GM12891 (cell line): Measurements from ENCODE around the gene POU2F3.
"Not testable (repeated sequence)": the region's sequence is repeated elsewhere in the genome, so short reads cannot be mapped to it uniquely, and the experiment has no call there.

ENCODE experiments used
- DNase-seq: peaks from one replicate; pipeline ENCODE4 v3.0.0; 2011; ENCODE audit warnings: low spot score; ENCODE audit not compliant: insufficient read length
- FAIRE-seq: peaks from 2 replicates; lab custom pipeline; 2011; peaks lifted over from hg19 to GRCh38; lab: Jason Lieb, UNC
- PAX5 ChIP-seq: IDR thresholded peaks from 2 replicates; pipeline ENCODE4 v1.6.1; 2011; ENCODE audit warnings: low read length, moderate library complexity, mild to moderate bottlenecking; ENCODE audit not compliant: insufficient read depth, severe bottlenecking
- POLR2A ChIP-seq: IDR thresholded peaks from 2 replicates; pipeline ENCODE4 v1.6.1; 2011; ENCODE audit warnings: low read depth, low read length, control low read depth
- POLR2AphosphoS5 ChIP-seq: IDR thresholded peaks from 2 replicates; pipeline ENCODE4 v1.6.1; 2011; ENCODE audit warnings: low read depth, low read length, control low read depth
- POU2F2 ChIP-seq: IDR thresholded peaks from 2 replicates; pipeline ENCODE4 v1.6.1; 2011; ENCODE audit warnings: low read depth, mild to moderate bottlenecking, control low read depth, low read length, moderate library complexity
- SPI1 ChIP-seq: IDR thresholded peaks from 2 replicates; pipeline ENCODE4 v1.6.1; 2011; ENCODE audit warnings: low read depth, low read length, control low read depth
- TAF1 ChIP-seq: IDR thresholded peaks from 2 replicates; pipeline ENCODE4 v1.6.1; 2011; ENCODE audit warnings: low read depth, low read length, control low read depth

POU2F3 gene

DNA sequence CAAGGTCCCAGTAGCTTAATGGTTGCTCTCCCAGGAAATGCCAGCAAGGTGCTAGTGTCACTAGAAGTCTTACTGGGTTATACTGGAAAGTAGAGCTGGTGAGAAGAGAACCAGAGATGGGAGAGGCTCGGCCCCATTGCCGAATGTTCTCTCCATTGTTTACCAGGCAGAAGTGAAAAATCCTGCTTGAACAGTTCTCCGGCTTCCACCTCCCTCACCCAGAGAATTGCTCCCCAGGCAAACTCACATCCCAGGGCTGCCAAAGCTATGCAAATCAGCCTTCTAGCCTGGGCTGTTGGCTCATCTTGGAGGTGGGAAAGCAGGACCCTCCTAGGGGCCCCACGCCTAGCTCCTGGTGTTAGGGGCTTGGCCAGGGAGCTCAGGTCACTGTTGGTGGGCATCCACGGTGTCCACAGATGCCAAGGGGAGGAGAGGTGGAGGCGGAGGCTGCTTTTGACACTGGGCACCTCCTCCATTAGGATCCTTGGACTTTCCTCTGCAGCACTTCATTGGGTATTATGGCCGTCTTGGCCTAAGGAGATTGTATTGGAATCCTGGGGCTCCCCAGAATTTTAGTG lies 20.1 kb downstream of the POU2F3 start:
- no peak for FAIRE-seq

DNA sequence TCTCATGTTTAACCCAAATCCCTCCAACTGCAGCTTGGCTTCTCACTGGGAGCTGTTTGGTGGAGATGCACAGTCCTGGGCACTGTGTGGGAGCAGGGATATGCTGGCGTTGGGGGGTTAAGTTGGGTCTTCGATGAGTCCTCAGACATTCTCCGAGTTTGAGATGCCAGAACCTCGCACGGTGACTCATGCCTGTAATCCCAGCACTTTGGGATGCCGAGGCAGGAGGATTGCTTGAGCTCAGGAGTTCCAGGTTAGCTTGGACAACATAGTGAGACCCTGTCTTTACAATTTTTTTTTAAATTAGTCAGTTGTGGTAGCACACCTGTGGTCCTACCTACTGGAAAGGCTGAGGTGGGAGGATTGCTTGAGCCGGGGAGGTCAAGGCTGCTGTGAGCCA lies 20.7 kb downstream of the POU2F3 start:
- TF ChIP-seq POLR2A = no peak
- no peak for TF ChIP-seq POU2F2
- TF ChIP-seq SPI1 = no peak
- TF ChIP-seq TAF1 = no peak
- no peak for TF ChIP-seq POLR2AphosphoS5
- TF ChIP-seq PAX5 = no peak
- FAIRE-seq = no peak
- no peak for DNase-seq

More for the DNA sequence above, 20.1 kb downstream of the POU2F3 start:
- no peak for TF ChIP-seq POLR2AphosphoS5
- TF ChIP-seq TAF1 = no peak
- TF ChIP-seq SPI1 = no peak
- no peak for TF ChIP-seq POLR2A
- TF ChIP-seq PAX5 = no peak
- TF ChIP-seq POU2F2 = no peak
- DNase-seq = no peak

DNA sequence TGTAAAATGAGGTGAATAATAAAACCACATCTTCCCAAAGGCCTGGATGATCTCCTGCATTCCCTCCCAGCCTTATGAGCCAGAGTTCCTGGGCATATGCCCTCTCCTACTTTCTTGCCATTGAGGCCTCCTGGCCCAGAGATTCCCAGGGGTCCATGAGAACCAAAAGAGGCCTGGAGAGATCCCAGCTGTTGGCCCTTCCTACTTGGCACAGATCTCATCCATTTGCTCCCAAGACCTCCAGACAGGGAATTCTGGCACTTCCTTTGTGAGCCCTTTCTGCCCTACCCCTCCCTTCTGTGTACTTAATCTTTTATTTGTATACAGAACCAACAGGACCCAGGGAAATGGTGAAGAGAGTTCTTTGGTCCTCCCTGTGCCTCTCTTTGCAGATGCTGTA lies 21.4 kb downstream of the POU2F3 start:
- TF ChIP-seq POU2F2 (no peak), POLR2A (no peak), TAF1 (no peak), PAX5 (no peak), SPI1 (no peak), POLR2AphosphoS5 (no peak)
- DNase-seq = no peak
- FAIRE-seq = no peak

GRCh38 chr11:120261931-120262330 lies 22.0 kb downstream of the POU2F3 start:
- TF ChIP-seq TAF1 (no peak), POLR2AphosphoS5 (no peak), POLR2A (no peak), SPI1 (no peak), PAX5 (no peak), POU2F2 (no peak)
- DNase-seq = no peak
- no peak for FAIRE-seq

DNA sequence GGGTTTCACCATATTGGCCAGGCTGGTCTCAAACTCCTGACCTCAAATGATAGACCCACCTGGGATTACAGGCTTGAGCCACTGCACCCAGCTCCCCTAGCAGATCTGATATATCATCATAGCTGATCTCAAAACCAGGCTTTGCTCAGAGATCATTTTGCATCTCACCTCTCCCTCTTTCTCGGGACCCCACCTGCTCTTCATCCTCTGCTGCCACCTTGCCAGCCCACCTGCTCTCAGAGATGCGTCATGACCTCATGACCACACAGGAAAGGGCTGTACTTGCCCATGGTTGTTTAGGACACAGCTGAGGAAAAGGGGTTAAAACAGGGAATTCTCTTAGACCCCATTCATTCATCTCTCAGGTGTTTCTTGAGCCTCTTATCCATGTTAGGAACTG lies 27.4 kb downstream of the POU2F3 start:
- TF ChIP-seq POU2F2 (no peak), SPI1 (peak; percentile 32; the same call in 1 of the 2 replicates), PAX5 (no peak), POLR2A (no peak), TAF1 (no peak), POLR2AphosphoS5 (no peak)
- DNase-seq = no peak
- no peak for FAIRE-seq

GRCh38 chr11:120268686-120269085 lies 28.7 kb downstream of the POU2F3 start:
- no peak for DNase-seq
- no peak for TF ChIP-seq POU2F2
- no peak for TF ChIP-seq SPI1
- TF ChIP-seq POLR2AphosphoS5 = no peak
- TF ChIP-seq TAF1 = no peak
- no peak for TF ChIP-seq PAX5
- FAIRE-seq = no peak

GRCh38 chr11:120270386-120270785 lies 30.4 kb downstream of the POU2F3 start:
- TF ChIP-seq TAF1 (no peak), POU2F2 (no peak), POLR2AphosphoS5 (no peak), SPI1 (no peak)
- no peak for FAIRE-seq
- DNase-seq = no peak

- TF ChIP-seq POU2F2 (no peak), SPI1 (no peak)
- DNase-seq (no peak), FAIRE-seq (no peak)
Measured at GRCh38 chr11:120271672-120272071, 31.7 kb downstream of the POU2F3 start.

GRCh38 chr11:120272303-120272702 lies 32.4 kb downstream of the POU2F3 start:
- no peak for FAIRE-seq
- no peak for TF ChIP-seq TAF1
- TF ChIP-seq SPI1 = no peak
- TF ChIP-seq PAX5 = no peak
- no peak for TF ChIP-seq POLR2AphosphoS5
- no peak for TF ChIP-seq POLR2A
- no peak for TF ChIP-seq POU2F2
- no peak for DNase-seq

GRCh38 chr11:120273432-120273831 lies 33.5 kb downstream of the POU2F3 start:
- FAIRE-seq (no peak), DNase-seq (no peak)

DNA sequence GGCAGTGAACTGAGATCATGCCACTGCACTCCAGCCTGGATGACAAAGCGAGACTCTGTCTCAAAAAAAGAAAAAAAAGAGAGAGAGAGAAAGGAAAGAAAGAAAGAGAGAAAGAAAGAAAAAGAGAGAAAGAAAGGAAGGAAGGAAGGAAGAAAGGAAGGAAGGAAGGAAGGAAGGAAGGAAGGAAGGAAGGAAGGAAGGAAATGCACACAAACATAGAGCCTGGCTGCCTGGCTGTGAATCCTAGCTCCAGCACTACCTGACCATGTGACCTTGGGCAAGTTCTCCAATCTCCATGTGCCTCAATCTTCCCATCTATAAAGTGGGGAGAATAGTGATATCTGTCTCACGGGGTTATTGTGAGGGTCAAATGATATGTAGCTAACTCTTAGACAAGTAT lies 34.0 kb downstream of the POU2F3 start:
- not testable (repeated sequence) for FAIRE-seq

More at GRCh38 chr11:120273432-120273831, 33.5 kb downstream of the POU2F3 start:
- TF ChIP-seq TAF1 (no peak), POLR2A (no peak), PAX5 (no peak), POLR2AphosphoS5 (no peak), SPI1 (no peak), POU2F2 (no peak)

More for the DNA sequence above, 34.0 kb downstream of the POU2F3 start:
- DNase-seq = not testable (repeated sequence)
